Erythroblast (primary cell): Measurements from ENCODE around the gene CTNNA2.

ENCODE experiments used
- GATA1 ChIP-seq: IDR thresholded peaks from 2 replicates; pipeline ENCODE4 v1.6.1; 2011; ENCODE audit warnings: low read depth, mild to moderate bottlenecking, control low read depth, low read length, moderate library complexity
- POLR2A ChIP-seq: IDR thresholded peaks from 2 replicates; pipeline ENCODE4 v1.6.1; 2011; ENCODE audit warnings: mild to moderate bottlenecking, low read length

DNA sequence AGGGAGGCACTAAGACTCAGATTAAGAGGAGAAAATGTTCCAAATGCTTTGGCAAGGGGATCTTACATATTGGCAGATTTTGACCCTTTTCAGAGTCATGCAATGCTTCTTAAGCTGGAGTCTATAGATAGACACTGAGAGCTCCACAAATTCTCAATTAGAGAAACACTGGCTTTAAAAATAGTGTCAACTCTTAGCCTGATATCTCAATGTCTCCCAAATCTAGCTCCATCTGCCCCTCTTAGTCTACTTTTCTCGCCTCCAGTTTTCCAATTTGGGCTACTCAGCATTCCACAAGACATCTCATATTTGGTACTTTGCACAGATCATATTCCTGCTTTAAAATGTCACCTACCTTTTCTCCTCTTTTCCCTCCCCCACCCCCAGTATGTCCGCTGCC, 559.1 kb downstream of the CTNNA2 start:
- TF ChIP-seq POLR2A = no peak
- no peak for TF ChIP-seq GATA1
